ENCODE data around the gene NPLOC4.
"Not testable (repeated sequence)": the region's sequence is repeated elsewhere in the genome, so short reads cannot be mapped to it uniquely, and the experiment has no call there.

Gene NPLOC4

DNA sequence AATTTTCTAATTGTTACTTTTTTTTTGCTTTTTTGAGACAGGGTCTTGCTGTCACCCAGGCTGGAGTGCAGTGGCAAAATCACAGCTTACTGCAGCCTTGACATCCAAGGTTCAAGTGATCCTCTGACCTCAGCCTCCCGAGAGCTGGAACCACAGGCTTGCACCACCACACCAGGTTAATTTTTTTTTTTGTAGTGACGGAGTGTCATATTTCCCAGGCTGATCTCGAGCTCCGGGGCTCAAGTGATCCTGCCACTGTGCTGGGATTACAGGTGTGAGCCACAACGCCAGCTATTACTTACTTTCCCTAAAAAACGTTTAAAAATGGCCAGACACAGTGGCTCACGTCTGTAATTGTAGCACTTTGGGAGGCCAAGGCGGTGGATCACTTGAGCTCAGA lies 6.6 kb downstream of the NPLOC4 start:
- no peak for DNase-seq

GRCh38 chr17:81621494-81622130 lies 15.3 kb downstream of the NPLOC4 start:
- no peak for DNase-seq

DNA sequence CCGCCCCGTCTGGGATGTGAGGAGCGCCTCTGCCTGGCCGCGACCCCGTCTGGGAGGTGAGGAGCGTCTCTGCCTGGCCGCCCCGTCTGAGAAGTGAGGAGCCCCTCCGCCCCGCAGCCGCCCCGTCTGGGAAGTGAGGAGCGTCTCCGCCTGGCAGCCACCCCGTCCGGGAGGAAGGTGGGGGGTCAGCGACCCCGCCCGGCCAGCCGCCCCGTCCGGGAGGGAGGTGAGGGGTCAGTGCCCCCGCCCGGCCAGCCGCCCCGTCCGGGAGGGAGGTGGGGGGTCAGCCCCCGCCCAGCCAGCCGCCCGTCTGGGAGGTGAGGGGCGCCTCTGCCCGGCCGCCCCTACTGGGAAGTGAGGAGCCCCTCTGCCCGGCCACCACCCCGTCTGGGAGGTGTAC lies 18.6 kb downstream of the NPLOC4 start:
- not testable (repeated sequence) for DNase-seq

DNA sequence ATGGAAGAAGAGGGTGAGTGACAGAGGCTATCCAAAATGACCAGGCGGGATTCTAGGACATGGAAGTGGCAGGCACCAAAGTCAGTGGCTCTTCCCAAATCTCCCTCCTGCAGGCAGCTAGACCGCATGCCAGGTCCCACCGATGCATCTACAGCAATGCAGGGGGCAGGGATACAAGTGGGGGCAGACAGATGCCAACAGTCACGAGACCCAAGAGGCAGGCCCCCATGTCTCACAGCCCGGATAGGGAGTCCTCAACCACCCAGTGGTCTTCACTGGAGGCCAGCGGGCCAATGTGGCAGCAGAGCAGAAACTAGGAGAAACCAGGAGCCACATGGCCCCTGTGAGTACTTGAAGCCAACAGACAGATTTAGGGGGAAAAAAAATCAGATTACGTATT lies 20.0 kb downstream of the NPLOC4 start:
- no peak for DNase-seq

DNA sequence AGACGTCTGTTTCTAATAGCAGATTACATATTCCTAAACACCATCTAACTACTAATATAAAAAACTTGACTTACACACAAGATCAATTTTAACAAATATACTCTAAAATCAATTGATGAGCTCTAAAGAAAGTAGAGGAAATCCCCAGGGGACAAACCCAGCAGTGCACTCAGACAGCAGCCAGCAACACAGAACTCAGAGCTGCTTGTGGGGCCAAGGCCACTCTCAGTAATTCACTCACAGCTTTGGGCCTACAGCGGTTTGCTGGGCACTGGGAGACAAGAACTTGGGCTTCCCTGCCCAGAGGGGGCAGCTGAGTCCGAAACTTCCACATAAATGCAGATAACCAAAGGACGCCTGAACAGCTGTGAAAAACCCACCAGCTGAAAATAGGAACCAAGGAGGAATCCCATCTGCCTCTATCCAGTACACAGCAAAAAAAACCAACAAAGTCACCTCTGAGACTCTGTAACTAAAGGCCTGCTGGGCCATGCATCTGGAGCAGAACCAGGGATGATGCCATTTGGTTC lies 21.4 kb downstream of the NPLOC4 start:
- no peak for DNase-seq

- no peak for DNase-seq
Measured at GRCh38 chr17:81612172-81612970, 24.5 kb downstream of the NPLOC4 start.

DNA sequence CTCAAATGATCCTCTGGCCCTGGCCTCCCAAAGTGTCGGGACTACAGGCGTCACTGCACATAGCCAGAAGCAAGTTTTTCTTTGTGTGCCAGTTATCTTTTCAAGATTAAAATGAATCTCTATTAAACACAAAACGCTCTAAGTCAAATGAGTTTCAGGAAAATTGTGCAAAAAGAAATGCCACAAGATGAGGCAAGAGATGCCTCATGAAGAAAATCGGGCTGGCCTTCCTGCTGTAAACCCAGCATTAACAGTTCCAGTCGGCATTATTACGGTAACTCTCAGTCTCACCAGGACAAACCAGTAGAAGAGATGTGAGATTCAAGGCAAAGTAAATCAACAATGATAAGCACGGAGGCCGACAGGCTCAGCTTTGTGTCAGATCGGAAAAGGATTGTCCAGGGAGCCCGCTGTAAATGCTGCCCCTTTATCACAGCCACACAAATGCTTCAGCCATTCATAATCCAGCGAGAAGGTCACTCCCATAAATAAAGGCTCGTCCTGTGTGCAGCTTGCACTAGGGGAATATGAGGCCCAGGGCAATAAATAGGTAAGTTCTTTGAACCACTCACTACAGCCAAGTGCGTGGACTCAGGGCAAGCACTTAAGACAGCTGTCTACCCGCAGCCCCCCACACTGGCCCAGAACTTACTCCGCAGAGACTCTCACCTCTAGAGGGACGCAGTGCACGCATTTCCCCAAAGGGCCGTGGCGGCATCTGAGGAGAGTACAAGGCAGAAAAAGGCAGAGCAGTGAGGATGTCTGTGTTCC lies 27.2 kb downstream of the NPLOC4 start:
- no peak for DNase-seq

DNA sequence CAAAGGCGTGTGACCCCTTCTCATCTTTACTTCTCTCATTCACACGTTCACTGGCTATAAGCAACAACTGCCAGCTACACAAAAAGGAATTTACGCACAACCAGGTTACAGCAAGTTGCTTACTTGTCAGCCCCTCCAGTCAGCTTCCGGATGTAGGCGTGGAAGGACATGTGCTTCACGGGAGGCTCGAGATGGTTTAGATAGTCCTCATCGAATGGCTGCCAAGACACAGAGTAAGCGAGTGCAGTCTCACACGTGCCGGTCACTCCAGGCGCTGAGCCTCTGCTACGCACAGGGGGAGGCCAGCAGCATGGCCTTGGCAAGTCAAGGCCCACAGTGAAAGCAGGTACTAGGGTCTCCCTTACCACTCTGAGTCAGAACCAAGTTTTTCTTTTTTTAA lies 28.3 kb downstream of the NPLOC4 start:
- no peak for DNase-seq

GRCh38 chr17:81608082-81608481 lies 28.8 kb downstream of the NPLOC4 start:
- no peak for DNase-seq

DNA sequence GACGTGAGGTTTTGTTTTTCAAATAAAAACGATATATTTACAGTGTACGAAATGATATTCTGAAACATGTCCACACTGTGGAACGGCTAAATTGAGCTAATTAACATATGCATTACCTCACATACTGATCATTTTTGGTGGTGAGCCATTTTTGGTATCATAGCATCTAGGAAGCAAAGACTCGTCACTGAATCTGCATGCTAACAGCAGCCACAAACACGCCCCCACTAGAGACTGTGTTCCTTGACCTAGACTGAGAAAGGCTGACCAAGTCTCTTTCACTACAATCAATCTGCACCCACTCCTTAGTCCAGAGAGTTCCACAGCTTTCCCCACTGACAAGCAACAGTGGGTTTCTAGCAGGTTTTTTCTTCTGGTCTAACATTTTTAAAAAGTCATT lies 29.5 kb downstream of the NPLOC4 start:
- no peak for DNase-seq

- DNase-seq = no peak
Measured at GRCh38 chr17:81603846-81604610, 32.9 kb downstream of the NPLOC4 start.

DNA sequence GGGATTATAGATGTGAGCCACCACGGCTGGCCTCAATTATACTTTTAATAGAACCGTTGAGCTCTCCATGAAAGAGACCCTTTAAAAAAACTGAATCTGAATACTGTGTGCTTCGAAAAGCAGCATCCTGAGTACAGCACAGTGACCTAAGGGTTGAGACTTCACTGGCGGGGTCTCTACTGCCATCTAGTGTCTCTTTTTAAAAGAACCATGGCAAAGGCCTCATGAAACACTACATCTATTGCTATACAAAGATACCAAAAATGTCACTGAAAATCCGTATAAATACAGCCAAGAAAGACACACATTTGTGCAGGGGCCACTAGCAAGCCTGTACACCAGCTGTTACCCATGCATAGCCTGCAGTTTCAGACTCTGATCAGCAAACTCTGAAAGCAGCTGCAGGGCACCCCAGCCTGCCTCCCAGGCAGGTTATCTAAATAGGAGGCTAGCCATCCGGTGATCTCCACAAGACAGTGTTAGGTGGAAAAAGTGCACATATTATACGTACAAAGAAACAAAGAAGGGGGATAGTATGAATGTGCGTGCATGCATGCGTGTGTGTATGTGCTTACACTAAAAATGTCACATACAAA lies 35.3 kb downstream of the NPLOC4 start:
- peak; percentile 51 for DNase-seq

DNA sequence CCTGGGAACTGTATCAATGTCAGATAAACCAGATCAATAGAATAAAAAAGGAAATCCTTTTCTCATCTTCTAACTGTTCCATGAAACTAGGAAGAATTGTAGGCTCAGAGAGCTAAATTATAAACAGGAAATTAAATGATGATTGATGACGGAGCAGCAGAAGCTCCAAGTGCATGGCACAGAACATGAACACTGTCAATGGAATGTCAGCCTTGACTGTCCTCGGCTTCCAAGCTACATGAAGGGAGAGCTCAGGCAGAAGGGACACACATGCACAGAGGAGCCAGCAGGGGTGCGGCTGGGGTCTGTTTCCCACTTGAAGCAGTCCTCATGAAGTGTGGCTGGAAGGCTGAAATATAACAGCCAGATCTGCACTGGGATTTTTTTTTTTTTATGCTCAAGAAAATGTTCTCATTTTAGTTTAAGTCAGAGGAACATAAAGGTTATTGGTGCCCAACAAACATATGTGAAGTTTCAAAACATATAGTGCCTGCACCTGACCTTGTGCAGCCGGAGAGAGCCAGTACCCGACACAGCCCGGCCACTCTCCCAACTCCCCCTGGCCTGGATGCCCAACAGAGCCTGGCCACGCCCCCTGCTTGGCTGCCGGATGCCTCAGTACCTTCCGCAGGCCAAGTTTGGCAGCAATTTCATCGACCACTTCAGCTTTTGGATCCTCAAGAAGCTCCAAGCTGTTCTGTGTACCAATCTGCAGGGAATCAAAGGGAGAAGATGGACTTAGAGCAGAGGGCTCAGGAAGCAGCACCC lies 37.0 kb downstream of the NPLOC4 start:
- no peak for DNase-seq

GRCh38 chr17:81593105-81593871 lies 43.6 kb downstream of the NPLOC4 start:
- DNase-seq = no peak

DNA sequence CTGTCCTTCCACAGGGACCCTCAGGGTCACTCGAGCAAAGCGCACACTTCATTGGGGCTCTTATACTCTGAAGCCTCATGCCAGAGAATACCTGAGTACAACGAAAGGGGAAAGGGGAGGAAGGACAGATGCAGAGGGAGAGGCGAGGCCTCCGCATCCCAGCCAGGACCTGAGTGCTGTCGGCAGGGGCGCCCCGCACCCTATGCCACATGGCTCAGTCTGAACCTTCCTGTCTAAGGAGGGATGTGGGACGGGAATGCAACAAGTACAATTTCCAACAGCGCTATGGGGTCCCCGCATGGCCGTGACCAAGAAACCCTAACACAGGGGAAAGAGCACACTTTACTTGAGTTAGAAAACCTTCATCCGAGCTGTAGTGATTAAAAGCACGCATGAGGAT lies 44.9 kb downstream of the NPLOC4 start:
- no peak for DNase-seq

GRCh38 chr17:81590121-81590520 lies 46.8 kb downstream of the NPLOC4 start:
- DNase-seq = no peak

DNA sequence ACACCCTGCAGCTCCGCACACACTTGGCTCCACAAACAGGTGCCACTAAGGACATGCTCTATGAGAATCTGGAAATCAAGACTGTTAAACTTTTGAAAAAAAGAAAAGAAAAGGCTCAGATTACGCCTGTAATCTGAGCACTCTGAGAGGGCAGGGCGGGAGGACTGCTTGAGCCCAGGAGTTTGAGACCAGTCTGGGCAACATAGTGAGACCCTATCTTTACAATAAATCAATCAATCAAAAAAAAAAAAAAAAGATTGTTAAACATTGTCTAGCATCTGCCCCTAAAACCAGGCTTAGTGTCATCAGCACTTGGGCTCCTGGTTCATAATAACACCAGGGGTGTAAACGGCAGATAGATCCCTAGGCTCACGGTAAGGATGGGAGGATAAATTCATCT lies 47.3 kb downstream of the NPLOC4 start:
- DNase-seq = no peak

- DNase-seq = no peak
Measured at GRCh38 chr17:81586096-81586495, 50.8 kb downstream of the NPLOC4 start.

GRCh38 chr17:81584771-81585170 lies 52.1 kb downstream of the NPLOC4 start:
- not testable (repeated sequence) for DNase-seq

DNA sequence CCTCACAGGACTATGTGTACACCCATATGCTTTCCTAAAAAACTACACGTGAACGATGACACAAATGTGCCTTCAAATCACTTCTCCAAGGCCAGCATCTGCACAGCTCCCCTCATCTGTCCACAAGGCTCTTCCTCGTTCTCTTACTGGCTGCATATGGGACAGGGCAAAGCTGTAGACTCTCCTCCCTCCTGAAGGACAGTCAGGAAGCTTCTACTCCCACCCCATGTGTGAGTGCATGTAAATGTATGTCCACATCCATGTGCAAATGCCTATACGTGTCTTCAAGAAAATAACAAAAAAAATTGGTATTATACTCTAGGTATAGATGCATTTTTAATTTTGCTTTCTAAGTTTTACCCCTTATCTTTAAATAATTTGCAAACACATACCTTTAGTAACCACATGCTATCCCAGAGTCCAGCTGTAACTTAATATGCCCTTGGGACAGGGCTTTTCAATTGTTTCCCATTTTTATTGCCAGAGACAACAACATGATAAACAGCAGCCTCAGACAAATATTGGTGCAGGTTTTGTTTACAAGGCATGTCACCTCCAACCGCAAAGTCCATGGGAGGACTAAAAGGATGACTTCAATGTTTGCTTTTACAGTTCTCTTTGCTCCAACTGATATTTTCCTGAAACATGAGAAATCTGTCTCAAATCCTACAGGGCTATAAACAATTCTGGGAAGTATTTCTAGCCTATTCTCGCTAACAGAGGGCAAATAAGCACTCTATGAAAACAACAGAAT lies 53.1 kb downstream of the NPLOC4 start:
- no peak for DNase-seq

Measured in NCI-H2171 (cell line).